Stomach (tissue), 9 donors: Measurements from ENCODE around the gene BDNF. TPM values are rescaled to one million over a fixed set of nuclear protein-coding genes. Genes with fewer than 3 reads are reported as not detected.
"Not testable (repeated sequence)": the region's sequence is repeated elsewhere in the genome, so short reads cannot be mapped to it uniquely, and the experiment has no call there.

Experiments used
- DNase-seq, 2 donors: peaks; one replicate each; pipeline versions ENCODE4 v3.0.0 to v3.0.0-alpha.2; 2013 to 2019
- H3K27ac ChIP-seq, 5 donors: fragments of 200-600 bp in 4 of 5; sonication (generic) in 4 of 5; one replicate each; pipeline ENCODE4 v1.5.1; 2013 to 2019; ENCODE audit warnings: mild to moderate bottlenecking in 1 of 5, moderate library complexity in 1 of 5
- H3K27me3 ChIP-seq, 3 donors: fragments of 200-600 bp; sonication (generic); one replicate each; pipeline ENCODE4 v1.5.1; 2017 to 2019; ENCODE audit warnings: mixed run types in 1 of 3
- H3K36me3 ChIP-seq, 4 donors: fragments of 200-600 bp; sonication (generic); 1 replicate in 3 of 4; 2 replicates in 1 of 4; pipeline ENCODE4 v1.5.1; 2016 to 2019
- H3K4me1 ChIP-seq, 4 donors: fragments of 200-600 bp; sonication (generic); one replicate each; pipeline ENCODE4 v1.5.1; 2016 to 2019
- H3K4me3 ChIP-seq, 4 donors: fragments of 200-600 bp; sonication (generic) in 3 of 4; one replicate each; pipeline ENCODE4 v1.5.1; 2016 to 2019; ENCODE audit warnings: mild to moderate bottlenecking in 1 of 4
- H3K9me3 ChIP-seq, 4 donors: fragments of 200-600 bp; sonication (generic); one replicate each; pipeline ENCODE4 v1.5.1; 2016 to 2019
- EP300 ChIP-seq: sonication (generic); formaldehyde crosslinking; IDR thresholded peaks from one replicate; pipeline ENCODE4 v1.6.1; 2017; ENCODE audit warnings: antibody characterized with exemption
- POLR2A ChIP-seq, 4 donors: fragments of 450-650 bp; IDR thresholded peaks; one replicate each; pipeline ENCODE4 v1.6.1; 2016; ENCODE audit warnings: antibody characterized with exemption in 4 of 4, control low read depth in 2 of 4, mild to moderate bottlenecking in 1 of 4, moderate library complexity in 1 of 4
- POLR2AphosphoS5 ChIP-seq, 3 donors: sonication (generic); formaldehyde crosslinking; IDR thresholded peaks; one replicate each; pipeline ENCODE4 v1.6.1; 2016; ENCODE audit warnings: antibody characterized with exemption in 3 of 3
- WGBS, 5 donors: extraction: QIAGEN DNeasy Blood & Tissue Kit in 3 of 5; methylation state at CpG; one replicate each; pipeline versions ENCODE4 v1.1.5 to v1.1.7; 2013 to 2018; 5-methylcytosine and 5-hydroxymethylcytosine counted together
- intact Hi-C: fragments of 100-400 bp; cut with DNase I; formaldehyde crosslinking; loops from one replicate; pipeline ENCODE4 v1.15.1; 2023; ENCODE audit warnings: low total_unique reads
- polyA plus RNA-seq, 3 donors: library from polyadenylated mRNA; stranded (reverse); fragments of 200-250 nt; gene quantifications; one replicate each; pipeline ENCODE4 v1.2.3, GENCODE V29; 2013
- total RNA-seq, 5 donors: library from RNA; depleted of rRNA; stranded (reverse); fragments of >200 nt; gene quantifications; one replicate each; pipeline versions ENCODE4 v1.1.0 to v1.2.3, GENCODE V29; 2014 to 2016
- TF ChIP-seq, protein P1 (sequence below), 7 experiments: fragments of 450-650 bp in 4 of 7; fragments of 200-600 bp in 3 of 7; sonication (generic) in 3 of 7; IDR thresholded peaks; one replicate each; pipeline ENCODE4 v1.5.1; 2016 to 2019; ENCODE audit warnings: antibody characterized with exemption in 7 of 7, control low read depth in 2 of 7, mild to moderate bottlenecking in 1 of 7
- donor health status: healthy with polysubstance abuse.
- donor health status: Bipolar disorder and iron deficiency.
- donor health status: healthy.

The BDNF gene
- total and polyA plus RNA-seq, 8 donors = under 0.01 to 1.7 (median 0.81) TPM; not detected in 1

DNA sequence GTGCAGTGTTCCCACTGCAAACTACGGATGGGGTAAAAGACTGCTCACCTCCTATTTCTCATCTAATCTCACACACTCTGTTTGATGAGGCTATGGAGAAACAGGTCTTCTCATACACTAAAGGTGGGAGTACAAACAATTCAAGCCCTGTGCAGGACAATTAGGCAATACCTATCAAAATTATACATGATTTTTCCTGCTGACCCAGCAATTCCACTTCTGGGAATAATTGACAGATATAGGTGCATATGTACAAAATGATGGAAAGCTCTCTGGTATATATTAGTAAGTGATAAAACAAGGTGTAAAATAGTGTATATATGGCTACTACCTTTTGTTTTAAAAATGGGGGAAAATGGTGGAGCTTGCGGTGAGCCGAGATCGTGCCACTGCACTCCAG, 23.1 kb downstream of the BDNF start:
- no peak for DNase-seq
- Histone ChIP-seq H3K4me1 (no peaks in the 10 kb centered on the region), H3K36me3 (peaks cover 0 to 6% (median 0%) of the 10 kb centered on the region in 4 donors), H3K27me3 (no peaks in the 10 kb centered on the region), H3K9me3 (no peaks in the 10 kb centered on the region), H3K4me3 (no peak overlapping the region), H3K27ac (no peak overlapping the region)
- intact Hi-C loops = no loop called here
- TF ChIP-seq, protein P1, sequence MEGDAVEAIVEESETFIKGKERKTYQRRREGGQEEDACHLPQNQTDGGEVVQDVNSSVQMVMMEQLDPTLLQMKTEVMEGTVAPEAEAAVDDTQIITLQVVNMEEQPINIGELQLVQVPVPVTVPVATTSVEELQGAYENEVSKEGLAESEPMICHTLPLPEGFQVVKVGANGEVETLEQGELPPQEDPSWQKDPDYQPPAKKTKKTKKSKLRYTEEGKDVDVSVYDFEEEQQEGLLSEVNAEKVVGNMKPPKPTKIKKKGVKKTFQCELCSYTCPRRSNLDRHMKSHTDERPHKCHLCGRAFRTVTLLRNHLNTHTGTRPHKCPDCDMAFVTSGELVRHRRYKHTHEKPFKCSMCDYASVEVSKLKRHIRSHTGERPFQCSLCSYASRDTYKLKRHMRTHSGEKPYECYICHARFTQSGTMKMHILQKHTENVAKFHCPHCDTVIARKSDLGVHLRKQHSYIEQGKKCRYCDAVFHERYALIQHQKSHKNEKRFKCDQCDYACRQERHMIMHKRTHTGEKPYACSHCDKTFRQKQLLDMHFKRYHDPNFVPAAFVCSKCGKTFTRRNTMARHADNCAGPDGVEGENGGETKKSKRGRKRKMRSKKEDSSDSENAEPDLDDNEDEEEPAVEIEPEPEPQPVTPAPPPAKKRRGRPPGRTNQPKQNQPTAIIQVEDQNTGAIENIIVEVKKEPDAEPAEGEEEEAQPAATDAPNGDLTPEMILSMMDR (IDR thresholded peaks at IDR 0.05) = no peak
- TF ChIP-seq POLR2A (IDR thresholded peaks at IDR 0.05) (no peak), EP300 (no peak), POLR2AphosphoS5 (IDR thresholded peaks at IDR 0.05) (no peak)
- WGBS, 5 donors = 92 to 98% (median 97%) methylated on average over 4 of the region's 4 CpGs

DNA sequence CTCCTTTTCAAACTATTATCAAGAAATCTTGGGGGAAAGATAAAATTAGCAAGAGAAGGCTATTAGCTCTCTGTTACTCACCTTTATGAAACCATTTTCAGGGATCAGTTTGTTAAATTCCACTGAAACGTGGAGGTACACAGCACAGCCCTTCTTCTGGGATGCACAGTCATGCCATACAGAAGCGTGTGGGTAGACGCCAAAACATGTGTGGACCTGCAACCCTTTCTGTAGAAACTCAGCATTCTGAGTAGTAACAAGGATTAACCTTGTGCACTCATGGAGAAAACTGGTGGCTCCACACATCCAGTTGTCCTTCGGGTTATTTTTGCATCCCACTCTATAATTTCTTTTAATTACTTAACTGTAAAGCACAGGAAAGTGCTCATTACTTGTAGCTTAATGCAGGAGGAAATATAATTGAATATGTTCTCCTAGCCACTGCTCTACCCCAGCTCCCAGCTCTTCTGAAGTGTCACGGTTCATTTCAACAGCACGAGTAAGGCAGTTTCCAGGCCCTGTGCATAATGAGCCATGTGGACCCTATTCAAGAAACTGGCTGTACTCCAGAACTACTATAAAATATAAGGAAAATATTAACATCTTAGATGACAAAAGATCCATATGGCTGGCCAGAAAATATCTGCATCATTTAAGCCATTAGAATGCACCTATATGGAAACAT, 26.1 kb downstream of the BDNF start:
- TF ChIP-seq, protein P1 (IDR thresholded peaks at IDR 0.05) = no peak
- TF ChIP-seq POLR2AphosphoS5 (IDR thresholded peaks at IDR 0.05) = no peak
- no peak for TF ChIP-seq POLR2A (IDR thresholded peaks at IDR 0.05)
- no peak for TF ChIP-seq EP300
- H3K36me3 ChIP-seq = peaks cover 0 to 6% (median 0%) of the 10 kb centered on the region in 4 donors
- no peak for DNase-seq
- 80 to 86% (median 86%) methylated on average over 6 of the region's 6 CpGs for WGBS, 5 donors
- intact Hi-C loops = no loop called here
- no peak overlapping the region for H3K4me3 ChIP-seq
- H3K9me3 ChIP-seq = no peaks in the 10 kb centered on the region
- H3K27ac ChIP-seq = no peak overlapping the region
- H3K4me1 ChIP-seq = no peaks in the 10 kb centered on the region
- H3K27me3 ChIP-seq = no peaks in the 10 kb centered on the region

DNA sequence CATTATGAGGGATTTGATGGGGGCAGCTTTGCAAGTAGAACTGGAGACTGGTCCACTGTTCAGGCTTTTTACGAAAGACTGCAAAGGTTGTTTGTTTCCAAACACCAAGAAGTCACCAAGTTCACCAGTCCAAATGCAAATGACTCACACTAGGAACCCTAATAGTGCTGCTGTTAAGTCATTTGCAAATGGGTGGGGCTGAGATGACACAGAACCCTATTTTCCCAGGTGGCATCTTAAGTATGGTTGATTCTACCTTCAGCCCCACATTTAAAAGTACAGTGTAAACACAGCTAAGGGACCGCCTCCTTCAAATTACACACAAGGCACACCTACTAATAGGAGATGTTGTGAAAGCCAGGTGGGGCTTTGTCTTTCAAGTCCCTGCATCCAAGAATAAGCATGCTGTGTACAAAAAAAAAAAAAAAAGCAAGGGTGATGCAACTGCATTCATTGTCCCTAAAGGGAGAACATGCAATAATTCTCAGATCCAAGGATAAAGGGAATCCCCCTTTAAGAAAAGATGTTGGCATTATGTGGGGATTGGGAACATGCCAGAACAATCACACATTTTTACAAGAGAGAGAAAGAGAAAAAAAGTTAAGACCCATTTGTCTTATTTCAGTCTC, 27.3 kb downstream of the BDNF start:
- Histone ChIP-seq H3K4me1 (no peaks in the 10 kb centered on the region), H3K36me3 (peaks cover 0 to 6% (median 0%) of the 10 kb centered on the region in 4 donors), H3K27me3 (no peaks in the 10 kb centered on the region), H3K27ac (no peak overlapping the region), H3K9me3 (no peaks in the 10 kb centered on the region), H3K4me3 (no peak overlapping the region)
- WGBS, 5 donors = 79 to 94% (median 88%) methylated on average over 2 of the region's 2 CpGs
- intact Hi-C loops = no loop called here
- TF ChIP-seq EP300 (no peak), POLR2AphosphoS5 (IDR thresholded peaks at IDR 0.05) (no peak), POLR2A (IDR thresholded peaks at IDR 0.05) (no peak)
- TF ChIP-seq, protein P1 (IDR thresholded peaks at IDR 0.05) = no peak
- no peak for DNase-seq

DNA sequence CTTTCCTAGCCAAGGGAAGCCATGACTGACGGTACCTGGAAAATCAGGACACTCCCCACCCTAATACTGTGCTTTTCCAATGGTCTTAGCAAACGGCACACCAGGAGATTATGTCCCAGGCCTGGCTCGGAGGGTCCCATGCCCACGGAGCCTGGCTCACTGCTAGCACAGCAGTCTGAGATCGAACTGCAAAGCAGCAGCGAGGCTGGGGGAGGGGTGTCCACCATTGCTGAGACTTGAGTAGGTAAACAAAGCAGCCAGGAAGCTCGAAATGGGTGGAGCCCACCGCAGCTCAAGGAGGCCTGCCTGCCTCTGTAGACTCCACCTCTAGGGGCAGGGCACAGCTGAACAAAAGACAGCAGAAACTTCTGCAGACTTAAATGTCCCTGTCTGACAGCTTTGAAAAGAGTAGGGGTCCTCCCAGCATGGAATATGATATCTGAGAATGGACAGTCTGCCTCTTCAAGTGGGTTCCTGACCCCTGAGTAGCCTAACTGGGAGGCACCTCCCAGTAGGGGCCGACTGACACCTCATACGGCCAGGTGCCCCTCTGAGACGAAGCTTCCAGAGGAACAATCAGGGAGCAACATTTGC, 34.6 kb downstream of the BDNF start:
- H3K27me3 ChIP-seq = not testable (repeated sequence)

More for the DNA sequence above, 34.6 kb downstream of the BDNF start:
- H3K4me3 ChIP-seq, intact Hi-C loops, H3K27ac ChIP-seq, H3K4me1 ChIP-seq, DNase-seq: not testable (repeated sequence)
- WGBS, 5 donors = 68 to 81% (median 75%) methylated on average over 9 to 11 of the region's 11 CpGs
- Histone ChIP-seq H3K9me3 (peaks cover 0 to 36% (median 2%) of the 10 kb centered on the region in 4 donors), H3K36me3 (peaks cover 0 to 14% (median 0%) of the 10 kb centered on the region in 4 donors)
